Heart left ventricle (tissue), 13 donors: Measurements from ENCODE around the gene GTF2IRD1.
A peak's percentile ranks its signal among the peaks of the same experiment; 100 is the strongest.

Source experiments
- POLR2A ChIP-seq, 2 donors: fragments of 450-650 bp; IDR thresholded peaks; one replicate each; pipeline ENCODE4 v1.6.1; 2017; ENCODE audit warnings: antibody characterized with exemption in 2 of 2, mild to moderate bottlenecking in 2 of 2, moderate library complexity in 2 of 2
- TF ChIP-seq, protein P1 (sequence below), 12 donors: fragments of 200-600 bp; sonication (generic) in 4 of 12; IDR thresholded peaks; one replicate each; pipeline versions ENCODE4 v1.5.0 to v1.8.0; 2018 to 2022; ENCODE audit warnings: antibody characterized with exemption in 12 of 12, mild to moderate bottlenecking in 5 of 12
- donor health status: ischemic (EF 13 %, LVEDD 7.1; RV severe dilation, severe dysfunction).
- donor health status: DM: no; HTN: yes; CAD: no.
- donor health status: DM: no; HTN: no; CAD: no.
- donor health status: ischemic (EF 25% LVEDD 6.9; RV normal size, moderate dysfunction).
- donor health status: ischemic (EF 25% LVEDD 5.7; RV mildly dilated, moderate dysfunction).
- donor health status: ischemic (EF 35%, LVEDD 5.7; RV mildly dilated, moderate dysfunction).
- donor health status: nonischemic (EF 11% LVEDD 7.7; RV severe dilation, severe dysfunction).
- donor health status: DM: yes; HTN: yes; CAD: no.
- donor health status: PGD.
- donor health status: ischemic (EF 29% LVEDD 5.4; RV normal size, mild dysfunction).
- donor health status: nonischemic (EF 23%, LVEDD 6.1; RV moderate dilation, normal function).

DNA sequence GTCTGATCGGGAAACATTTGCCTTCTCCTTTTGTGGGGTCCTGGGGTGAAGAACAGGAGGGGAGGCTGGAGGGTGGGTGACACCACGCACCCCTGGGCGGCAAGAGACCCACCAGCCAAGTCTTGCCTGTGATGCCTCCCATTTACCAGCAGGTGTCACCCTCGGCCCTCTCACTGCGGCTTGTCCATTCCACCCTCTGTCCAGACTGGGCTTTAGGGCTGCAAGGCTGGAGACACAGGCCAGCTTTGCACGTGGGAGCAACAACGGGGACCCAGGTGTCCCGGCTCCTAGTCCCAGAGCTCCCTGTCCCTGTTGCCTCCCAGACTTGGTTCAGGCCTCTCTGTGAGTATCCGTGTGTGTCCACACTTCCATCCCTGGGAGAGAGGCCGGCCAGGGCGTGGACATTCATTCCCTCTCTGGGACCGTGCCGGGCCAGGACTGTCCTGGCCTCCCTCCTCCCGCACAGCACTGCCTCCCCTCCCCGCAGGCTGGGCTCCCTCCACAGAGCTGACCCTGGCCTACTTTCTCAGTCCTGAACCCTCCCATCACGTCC, 36.2 kb upstream of the GTF2IRD1 start:
- TF ChIP-seq, protein P1, sequence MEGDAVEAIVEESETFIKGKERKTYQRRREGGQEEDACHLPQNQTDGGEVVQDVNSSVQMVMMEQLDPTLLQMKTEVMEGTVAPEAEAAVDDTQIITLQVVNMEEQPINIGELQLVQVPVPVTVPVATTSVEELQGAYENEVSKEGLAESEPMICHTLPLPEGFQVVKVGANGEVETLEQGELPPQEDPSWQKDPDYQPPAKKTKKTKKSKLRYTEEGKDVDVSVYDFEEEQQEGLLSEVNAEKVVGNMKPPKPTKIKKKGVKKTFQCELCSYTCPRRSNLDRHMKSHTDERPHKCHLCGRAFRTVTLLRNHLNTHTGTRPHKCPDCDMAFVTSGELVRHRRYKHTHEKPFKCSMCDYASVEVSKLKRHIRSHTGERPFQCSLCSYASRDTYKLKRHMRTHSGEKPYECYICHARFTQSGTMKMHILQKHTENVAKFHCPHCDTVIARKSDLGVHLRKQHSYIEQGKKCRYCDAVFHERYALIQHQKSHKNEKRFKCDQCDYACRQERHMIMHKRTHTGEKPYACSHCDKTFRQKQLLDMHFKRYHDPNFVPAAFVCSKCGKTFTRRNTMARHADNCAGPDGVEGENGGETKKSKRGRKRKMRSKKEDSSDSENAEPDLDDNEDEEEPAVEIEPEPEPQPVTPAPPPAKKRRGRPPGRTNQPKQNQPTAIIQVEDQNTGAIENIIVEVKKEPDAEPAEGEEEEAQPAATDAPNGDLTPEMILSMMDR (IDR thresholded peaks at IDR 0.05), result peak; percentile 86 to 99 (median 96)
- no peak for TF ChIP-seq POLR2A (IDR thresholded peaks at IDR 0.05)
